AG04449 (cell line): ENCODE measurements around the gene OR51A2.
"Not testable (repeated sequence)": the region's sequence is repeated elsewhere in the genome, so short reads cannot be mapped to it uniquely, and the experiment has no call there.

Experiments used
- CTCF ChIA-PET: fragments of 350-600 bp; formaldehyde crosslinking; extraction: SDS; loops from one replicate; lab custom pipeline; 2021; ENCODE audit warnings: antibody characterized with exemption; lab: Yijun Ruan, JAX
- POLR2A ChIA-PET: fragments of 400-600, 350-600 bp; formaldehyde crosslinking; extraction: SDS; loops from one replicate; lab custom pipeline; 2020; ENCODE audit warnings: antibody characterized with exemption, inconsistent platforms; lab: Yijun Ruan, JAX
- DNase-seq: peaks from one replicate; pipeline ENCODE4 v3.0.0-alpha.2; 2010; ENCODE audit warnings: low read depth, low spot score
- H3K4me3 ChIP-seq: 2 replicates; pipeline ENCODE4 v1.5.1; 2011; ENCODE audit warnings: low read depth, mild to moderate bottlenecking, control low read depth, low read length
- TF ChIP-seq, protein P1 (sequence below): IDR thresholded peaks from one replicate; pipeline ENCODE4 v1.5.1; 2011; ENCODE audit warnings: mild to moderate bottlenecking, moderate library complexity, low read length, control low read depth, inconsistent platforms; ENCODE audit not compliant: insufficient read depth; ENCODE audit errors: missing control alignments

OR51A2 gene, protein sequence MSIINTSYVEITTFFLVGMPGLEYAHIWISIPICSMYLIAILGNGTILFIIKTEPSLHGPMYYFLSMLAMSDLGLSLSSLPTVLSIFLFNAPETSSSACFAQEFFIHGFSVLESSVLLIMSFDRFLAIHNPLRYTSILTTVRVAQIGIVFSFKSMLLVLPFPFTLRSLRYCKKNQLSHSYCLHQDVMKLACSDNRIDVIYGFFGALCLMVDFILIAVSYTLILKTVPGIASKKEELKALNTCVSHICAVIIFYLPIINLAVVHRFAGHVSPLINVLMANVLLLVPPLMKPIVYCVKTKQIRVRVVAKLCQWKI

DNA sequence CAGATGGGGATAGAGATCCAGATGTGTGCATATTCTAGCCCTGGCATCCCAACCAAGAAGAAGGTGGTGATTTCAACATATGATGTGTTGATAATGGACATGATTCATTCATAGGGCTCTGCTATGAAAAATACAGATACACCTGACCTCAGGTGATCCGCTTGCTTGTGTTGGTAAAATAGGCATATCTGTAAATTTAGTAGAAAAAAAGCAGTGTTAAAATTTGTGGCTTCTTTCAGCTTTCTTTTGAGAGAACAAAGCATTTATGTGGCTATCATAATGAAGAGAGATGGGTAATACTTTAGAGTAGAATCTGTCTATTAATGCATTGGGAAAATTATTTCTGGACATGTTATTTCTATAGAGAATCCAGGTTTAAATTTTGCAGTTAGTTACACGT lies at the start of gene OR51A2:
Gene OR51A2 (minus strand): TSS at position 101 of the 400 bp plus-strand sequence. CDS start 0 bp downstream, at position 101.
- DNase-seq, POLR2A ChIA-PET, H3K4me3 ChIP-seq, CTCF ChIA-PET: not testable (repeated sequence)

DNA sequence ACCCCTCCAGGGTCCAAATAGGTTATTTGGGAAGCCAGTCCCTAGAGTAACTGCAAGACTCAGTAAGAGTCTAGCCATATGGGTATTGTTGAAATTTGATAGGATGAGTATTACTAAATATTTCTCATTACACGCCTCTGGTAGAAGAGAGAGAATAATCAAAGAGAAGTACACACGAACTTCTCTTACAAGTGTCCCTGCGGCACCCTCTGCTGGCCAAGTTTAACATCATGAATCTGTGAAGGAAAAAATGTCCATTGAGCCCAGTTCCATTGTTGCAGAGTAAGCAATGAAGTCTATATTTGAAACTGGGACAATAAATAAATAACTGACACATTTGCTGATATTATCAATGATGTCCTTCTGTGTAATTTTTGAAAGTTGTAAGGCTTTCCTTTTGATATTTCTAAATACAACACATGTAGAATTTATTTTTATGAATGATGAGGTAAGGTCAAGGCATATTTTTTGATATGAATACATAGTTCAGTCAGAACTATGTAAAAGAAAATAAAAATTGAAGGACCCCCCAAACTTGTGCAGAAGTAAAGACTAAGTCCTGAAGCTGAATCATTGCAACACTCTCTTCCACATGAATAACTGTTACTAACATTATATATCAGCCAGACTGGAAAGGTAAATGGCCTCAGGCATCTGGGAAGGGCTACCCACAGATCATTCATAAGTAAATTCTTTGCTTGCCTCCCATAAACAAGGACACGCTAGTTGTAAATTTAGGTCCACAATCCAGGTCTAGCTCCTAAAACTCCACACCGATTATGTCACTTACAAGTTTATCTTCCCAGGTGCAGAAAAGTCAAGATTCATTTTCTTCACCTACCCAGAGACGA lies 49.1 kb upstream of the OR51A2 start:
- peak; percentile 5 for DNase-seq
- POLR2A ChIA-PET, result no interaction called here
- CTCF ChIA-PET, result interaction anchor here (0.6 to 3.1 kb wide), 7 partner anchors 40 to 908 kb away, joined by 3 to 35 read pairs (median 4); partner anchors contain the start of gene OR51D1
- no peak overlapping the region for H3K4me3 ChIP-seq
- TF ChIP-seq, protein P1, sequence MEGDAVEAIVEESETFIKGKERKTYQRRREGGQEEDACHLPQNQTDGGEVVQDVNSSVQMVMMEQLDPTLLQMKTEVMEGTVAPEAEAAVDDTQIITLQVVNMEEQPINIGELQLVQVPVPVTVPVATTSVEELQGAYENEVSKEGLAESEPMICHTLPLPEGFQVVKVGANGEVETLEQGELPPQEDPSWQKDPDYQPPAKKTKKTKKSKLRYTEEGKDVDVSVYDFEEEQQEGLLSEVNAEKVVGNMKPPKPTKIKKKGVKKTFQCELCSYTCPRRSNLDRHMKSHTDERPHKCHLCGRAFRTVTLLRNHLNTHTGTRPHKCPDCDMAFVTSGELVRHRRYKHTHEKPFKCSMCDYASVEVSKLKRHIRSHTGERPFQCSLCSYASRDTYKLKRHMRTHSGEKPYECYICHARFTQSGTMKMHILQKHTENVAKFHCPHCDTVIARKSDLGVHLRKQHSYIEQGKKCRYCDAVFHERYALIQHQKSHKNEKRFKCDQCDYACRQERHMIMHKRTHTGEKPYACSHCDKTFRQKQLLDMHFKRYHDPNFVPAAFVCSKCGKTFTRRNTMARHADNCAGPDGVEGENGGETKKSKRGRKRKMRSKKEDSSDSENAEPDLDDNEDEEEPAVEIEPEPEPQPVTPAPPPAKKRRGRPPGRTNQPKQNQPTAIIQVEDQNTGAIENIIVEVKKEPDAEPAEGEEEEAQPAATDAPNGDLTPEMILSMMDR, result peak; percentile 55

DNA sequence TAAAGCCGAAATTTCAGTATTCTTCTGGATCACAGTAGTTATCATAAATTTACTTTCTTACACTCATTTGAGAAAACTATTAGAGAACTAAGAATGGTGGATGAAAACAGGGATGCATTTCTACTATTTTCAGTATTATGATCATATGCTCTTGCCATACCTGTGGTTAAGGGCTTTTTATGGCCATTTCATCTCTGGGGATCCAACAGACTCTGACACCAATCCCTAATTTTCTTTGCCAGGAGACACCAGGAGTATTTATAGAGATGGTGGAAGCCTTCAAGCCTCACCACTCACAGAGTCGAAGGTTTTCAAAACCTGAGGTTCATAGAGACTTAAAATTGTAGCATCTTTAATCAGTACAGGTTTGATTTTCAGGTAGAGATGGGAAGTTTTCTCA lies 39.0 kb upstream of the OR51A2 start, which contains the start of gene OR51L1:
Gene OR51L1 (plus strand): TSS at position 301 of the 400 bp plus-strand sequence. CDS start 4,132 bp downstream, outside the sequence.
- ChIA-PET POLR2A (no interaction called here), CTCF (no interaction called here)
- TF ChIP-seq, protein P1, result no peak
- H3K4me3 ChIP-seq, result no peak within 1 kb of the TSS
- DNase-seq, result no peak

DNA sequence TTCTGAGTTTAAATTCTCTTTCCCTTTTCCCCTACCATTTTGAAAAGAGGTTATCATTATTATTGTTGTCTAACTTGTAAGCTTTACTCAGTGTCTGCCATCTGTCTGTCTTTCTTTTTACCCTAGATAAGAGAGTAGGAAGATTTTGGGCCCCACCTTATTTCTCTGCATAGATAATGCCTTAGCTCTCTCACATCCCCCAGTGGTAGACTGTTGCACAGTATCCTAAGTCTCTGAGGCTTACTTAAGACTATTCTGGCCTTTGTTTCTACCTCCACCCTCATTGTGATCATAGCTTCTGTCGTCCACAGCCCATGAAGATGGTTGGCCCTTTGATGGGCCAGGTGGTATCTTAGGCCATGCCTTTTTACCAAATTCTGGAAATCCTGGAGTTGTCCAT lies 35.5 kb upstream of the OR51A2 start:
- no peak overlapping the region for H3K4me3 ChIP-seq
- CTCF ChIA-PET, result interaction anchor here (2.6 kb wide), 1 partner anchor 354 kb away, joined by 13 read pairs; the partner anchor contains the start of gene OR51D1
- POLR2A ChIA-PET, result no interaction called here
- TF ChIP-seq, protein P1, result peak; percentile 25
- DNase-seq, result no peak

DNA sequence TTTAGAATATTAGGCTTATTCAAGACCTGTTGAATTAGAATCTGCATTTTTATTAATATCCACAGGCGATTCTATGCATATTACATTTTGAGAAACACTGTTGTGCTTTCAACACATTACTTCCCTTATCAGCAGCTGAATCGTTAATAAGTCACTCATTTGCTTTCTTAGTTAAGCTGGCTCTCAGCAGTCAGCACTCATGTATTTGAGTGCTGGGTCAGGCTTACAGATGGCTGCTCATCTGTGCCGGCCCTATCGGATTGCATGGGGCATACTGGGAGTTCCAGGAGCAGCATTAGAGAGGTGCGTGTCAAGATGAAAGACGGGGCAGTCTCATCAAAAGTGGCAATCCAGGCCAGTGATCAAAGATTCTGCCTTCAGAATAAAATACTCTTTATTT lies 28.3 kb upstream of the OR51A2 start:
- no peak for DNase-seq
- no peak overlapping the region for H3K4me3 ChIP-seq
- ChIA-PET CTCF (no interaction called here), POLR2A (no interaction called here)
- TF ChIP-seq, protein P1, result no peak

DNA sequence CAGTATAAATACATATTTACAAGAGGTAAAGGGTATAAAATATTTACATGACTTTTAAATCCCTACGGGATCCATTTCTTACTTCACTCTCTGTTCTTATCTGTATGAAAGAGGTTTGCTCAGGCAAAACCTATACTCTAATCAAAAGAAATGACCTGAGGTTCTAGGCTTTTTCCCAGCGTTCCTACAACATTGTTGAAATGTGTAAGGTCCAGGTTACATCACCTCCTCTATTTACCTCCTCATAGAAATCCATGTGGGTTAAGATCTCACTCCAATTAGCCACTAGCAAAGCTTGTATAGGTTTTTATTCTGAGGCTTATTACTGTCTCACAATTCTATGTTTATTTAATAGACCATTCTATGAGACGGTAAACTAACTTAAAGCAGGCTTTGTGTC lies 27.2 kb upstream of the OR51A2 start:
- TF ChIP-seq, protein P1, result no peak
- CTCF ChIA-PET, result no interaction called here

More for the DNA sequence above, 27.2 kb upstream of the OR51A2 start:
- DNase-seq, result no peak
- no peak overlapping the region for H3K4me3 ChIP-seq
- POLR2A ChIA-PET, result no interaction called here
